Amniotic epithelial cell (primary cell): Measurements from ENCODE around the gene DCAF5.
"Not testable (repeated sequence)": the region's sequence is repeated elsewhere in the genome, so short reads cannot be mapped to it uniquely, and the experiment has no call there.

Source experiments
- DNase-seq: peaks from one replicate; pipeline ENCODE4 v3.0.0-alpha.2; 2010; ENCODE audit warnings: low read depth

DCAF5 gene

DNA sequence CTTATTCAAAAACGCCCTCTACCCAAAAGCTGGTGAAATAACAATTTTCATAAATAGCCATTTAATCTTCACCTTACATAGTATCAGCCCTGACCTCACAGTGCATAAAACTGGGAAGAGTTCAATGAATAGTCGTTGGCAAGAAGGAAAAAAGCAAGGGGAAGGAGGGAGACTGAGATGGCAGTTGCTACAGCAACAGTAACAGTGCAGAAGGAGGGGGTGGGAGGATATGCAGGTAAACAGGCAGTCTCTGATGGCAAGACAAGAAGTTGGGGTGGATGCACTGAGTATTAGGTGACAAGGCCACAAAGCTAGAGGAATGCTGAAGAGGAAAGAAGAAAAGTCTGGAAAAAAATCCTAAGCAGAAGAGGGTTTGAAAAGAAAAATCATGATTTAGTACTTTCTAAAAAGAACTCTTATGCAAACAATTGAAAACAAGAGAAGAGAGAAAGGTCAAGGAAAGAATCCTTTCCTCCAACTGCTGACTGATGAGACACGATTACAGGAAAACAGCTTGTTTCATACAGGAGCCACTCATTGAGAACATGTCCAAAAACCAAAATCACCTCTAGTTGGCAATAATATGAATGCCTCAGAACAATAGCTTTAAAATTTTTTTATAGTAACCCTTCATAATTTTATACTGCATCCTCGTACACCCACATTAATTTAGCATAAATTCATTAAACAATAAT lies 56.0 kb downstream of the DCAF5 start:
- no peak for DNase-seq

DNA sequence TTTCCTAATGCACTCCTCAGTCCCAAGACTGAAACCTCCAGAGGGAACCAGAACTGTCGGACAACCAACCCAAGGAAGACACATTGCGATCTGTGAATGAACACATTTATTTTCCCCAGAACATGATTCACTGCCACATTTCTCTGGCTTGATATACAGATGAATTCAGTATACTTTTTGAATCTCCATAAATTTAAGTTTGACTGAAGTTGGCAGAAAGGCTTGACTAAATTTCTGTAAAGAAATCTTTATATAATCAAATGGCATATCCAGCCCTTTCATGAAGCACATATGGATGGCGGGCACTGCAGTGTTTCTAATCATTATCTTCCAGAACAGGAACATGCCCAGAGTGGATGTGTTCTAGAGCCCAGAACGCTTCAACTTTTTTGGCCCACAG lies 56.7 kb downstream of the DCAF5 start:
- DNase-seq: no peak

DNA sequence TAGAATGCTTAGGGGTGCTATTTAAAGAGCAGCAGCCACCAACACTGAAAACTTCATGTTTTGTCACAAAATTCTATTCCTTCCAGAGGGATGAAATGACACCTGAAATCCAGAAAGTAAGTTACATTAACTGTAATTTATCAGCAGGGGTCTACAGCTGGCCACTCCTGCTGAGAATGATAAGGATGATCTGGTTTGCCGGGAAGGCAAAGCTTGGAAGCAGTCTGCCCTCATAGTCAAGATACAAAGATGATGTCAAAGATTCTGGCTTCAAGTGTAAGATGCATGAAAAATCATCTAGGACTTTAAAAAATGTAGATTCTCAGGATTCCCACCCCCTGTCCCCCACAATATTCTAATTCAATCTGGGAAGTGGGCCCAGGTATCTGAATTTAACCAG lies 58.4 kb downstream of the DCAF5 start:
- DNase-seq: no peak

DNA sequence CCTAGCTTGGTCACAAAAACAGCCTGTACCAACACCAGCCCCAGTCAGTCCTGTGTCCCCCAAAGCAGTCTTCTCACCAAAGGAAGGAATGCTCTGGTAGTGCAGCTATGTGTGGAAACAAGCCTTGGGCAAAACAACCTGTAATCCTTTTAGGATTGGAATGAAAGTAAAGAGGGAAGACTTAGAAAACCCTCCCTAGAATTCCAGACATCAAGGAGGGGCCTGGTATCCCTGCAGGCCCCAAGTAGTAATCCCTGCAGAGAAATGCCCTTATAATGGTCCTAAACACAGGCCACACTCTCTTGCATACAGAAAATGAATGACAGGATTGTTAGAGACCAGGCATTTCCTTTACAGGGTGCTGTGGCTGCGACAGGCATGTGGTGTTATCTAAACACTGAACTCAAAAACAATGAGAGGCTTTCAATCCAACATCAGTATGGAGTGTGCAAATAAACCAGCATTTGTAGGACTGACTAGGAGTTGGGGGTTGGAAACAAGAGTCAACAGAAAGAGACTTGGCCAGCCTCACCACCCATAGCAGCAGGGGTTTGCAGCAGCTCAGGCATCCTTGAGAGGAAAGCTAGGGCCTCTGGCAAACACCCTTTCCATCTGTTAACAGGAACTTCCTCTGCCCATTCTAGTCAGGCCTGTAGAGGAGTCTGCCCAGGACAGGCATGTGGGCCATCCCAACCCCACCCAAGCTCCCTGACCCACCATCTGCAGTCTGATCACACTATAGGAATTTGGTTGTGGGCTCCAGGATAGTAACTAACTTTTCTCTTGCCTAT lies 59.1 kb downstream of the DCAF5 start:
- no peak for DNase-seq

DNA sequence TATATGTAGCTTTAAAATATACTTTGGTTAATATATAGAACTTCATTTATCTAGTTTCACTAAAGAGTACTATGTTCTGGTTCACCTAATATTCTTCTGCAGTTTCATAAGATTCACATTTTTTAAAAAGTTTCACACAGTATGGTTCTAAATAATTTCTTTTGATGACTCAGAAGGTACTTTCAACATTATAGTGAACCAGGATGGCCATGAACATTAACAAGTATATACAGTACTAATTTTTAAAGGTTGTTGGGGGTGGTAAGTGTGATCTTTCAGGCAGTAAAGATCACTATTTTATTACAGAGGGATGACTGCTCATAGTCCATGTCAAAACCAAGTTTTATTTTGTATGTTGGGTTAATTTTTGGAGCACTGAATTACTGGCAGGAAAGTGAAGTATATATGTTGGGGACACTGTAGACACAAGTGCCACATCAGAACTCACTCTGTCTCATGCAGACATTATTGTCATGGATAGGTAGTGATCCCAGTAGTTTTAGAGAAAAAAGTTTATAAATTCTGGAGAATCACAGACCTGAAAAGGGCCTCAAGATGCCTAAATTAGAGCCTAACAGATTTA lies 60.0 kb downstream of the DCAF5 start:
- DNase-seq: no peak

DNA sequence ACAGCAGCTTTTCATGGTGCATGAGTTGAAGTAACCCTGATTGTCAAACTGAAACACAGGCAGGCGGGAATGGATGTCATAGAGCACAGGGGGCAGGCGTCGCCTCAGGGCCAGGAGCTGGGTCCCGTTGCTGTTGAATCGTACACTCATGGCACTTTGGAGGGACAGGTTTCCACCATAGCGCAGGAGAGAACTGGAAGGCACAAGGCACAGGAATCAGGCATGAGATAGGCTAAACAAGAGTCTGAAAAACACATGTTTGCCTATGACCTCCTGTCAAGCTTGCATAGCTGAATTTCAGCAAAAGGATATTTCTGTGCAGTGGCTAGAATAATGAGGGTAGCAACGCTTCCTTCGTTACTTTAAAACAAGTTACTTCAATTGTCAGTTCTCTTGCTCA lies 61.2 kb downstream of the DCAF5 start:
- no peak for DNase-seq

DNA sequence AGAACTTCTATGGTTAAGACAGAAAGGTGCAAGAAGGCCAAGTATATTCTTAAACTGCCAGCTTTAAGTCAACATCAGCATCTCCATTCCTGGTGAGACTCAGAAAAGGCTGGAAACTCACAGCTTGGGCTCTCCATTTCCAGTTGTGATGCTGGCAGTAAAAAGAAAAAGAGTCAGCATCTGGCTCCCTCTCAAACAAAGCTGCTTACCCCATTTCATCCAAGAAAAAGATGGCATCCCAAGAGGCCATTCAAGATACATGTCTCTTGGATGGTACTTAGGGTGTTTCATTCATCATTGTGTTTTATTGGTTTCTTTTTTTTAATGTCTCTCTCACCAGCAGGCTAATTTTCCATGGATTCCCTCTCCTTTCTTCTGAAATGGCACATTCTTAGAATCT lies 61.9 kb downstream of the DCAF5 start:
- no peak for DNase-seq

DNA sequence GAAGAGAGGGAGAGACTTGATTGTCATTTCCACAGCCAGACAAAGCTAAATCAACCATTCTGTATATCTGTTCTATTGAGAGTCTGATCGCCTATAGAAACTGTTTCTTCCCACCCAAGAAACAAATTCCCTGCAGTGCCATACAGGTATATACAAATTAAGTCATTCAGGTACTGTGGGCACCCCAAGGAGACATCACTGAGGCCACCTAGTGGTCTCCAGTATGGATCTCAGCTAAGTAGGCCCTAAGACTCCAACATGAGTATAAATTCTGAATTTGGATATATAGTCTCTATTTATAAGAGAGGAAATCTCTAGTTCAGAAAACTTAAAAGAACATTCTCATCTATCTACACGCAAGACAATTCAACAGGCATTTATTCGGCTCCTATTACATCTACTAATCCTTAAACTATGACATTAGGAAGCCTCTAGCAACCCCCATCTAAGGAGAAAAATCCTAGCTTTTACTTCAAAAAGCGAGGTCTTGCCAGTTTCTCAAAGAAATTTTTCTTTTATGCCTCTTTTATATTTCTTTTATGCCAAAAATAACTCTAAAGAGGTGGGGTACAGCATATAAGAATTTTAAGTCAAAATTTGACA lies 62.6 kb downstream of the DCAF5 start:
- DNase-seq: peak; percentile 52

DNA sequence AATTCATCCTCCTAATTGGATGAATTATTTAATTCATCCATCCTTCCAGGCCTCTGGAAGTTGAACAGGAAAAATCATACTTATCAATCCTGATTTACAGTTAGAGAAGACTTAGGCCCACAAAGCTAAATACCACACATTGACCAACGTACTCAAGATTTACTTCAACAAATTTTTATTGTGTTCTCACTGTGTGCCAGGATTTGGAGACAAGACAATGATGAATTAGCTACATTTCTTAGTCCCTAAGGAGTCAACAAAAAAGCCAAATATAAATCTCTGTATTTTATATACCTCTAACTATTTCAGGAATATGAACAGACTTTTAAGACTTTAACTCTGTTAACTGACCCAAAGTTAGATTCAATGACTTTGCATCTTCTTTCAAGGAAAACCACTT lies 63.9 kb downstream of the DCAF5 start:
- DNase-seq: no peak

DNA sequence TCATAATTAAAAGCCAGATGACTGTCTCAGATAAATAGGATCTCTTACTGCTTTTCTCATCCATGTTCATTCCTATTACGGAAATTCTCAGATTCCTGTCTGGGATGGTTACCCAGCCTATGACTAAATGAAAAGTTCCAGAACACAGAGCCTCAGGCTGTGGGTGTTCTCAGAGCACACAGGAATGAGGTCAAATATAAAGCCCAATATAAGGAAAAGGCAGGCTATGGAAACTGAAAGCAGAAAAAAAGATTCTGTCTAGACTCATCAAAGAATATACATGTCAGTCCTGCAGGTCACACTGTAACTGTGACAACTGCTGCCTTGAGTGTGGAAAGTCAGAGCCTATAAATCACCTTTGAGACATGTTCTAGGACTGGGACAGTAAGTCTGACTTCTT lies 64.3 kb downstream of the DCAF5 start:
- peak; percentile 93 for DNase-seq

DNA sequence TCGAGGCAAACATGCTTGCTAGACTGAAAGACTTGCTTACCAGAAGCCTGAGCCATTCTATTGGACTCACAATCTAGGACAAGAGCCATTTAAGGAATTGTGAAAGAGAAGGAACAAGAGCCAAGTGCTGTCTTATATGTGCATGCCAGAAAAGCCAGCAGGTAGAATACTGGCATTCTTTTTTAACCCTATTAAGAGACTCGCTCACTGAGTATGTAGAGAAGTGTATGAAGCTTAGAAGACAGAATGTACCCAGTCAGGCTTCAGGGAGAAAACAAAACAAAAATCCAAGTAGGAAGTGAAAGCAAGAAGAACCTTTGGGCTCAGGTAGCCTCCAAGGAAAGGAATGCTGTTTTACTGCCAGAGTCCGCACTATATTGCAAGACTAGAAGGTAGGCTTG lies 65.9 kb downstream of the DCAF5 start:
- DNase-seq: peak; percentile 67

DNA sequence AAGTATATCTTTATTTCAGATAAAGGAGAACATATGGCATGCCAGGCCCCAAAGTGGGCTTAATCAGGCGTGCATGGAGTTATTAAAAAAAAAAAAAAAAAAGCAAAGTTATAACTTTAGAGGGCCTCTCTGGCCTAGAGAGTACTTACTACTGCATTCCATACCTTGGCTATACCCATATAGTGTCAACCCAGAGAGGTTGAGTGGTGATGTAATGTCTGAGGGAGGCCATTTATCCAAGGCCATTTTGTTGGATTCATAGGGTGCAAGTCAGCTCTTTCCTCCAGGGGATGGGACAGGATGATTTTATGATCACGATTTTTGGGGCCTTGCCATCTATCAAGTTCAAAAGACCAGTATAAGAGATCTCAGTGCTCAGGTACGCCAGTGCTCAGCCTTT lies 66.4 kb downstream of the DCAF5 start:
- no peak for DNase-seq

DNA sequence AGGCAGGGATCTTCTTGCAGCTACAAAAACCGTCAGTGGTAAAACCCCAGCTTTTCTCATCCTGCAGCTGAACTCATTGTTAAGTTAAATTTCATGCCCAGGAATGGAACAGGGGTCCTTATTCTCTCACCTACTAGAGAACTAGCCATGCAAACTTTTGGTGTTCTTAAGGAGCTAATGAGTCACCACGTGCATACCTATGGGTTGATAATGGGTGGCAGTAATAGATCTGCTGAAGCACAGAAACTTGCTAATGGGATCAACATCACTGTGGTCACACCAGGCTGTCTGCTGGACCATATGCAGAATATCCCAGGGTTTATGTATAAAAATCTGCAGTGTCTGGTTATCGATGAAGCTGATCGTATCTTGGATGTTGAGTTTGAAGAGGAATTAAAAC lies 68.9 kb downstream of the DCAF5 start:
- no peak for DNase-seq

DNA sequence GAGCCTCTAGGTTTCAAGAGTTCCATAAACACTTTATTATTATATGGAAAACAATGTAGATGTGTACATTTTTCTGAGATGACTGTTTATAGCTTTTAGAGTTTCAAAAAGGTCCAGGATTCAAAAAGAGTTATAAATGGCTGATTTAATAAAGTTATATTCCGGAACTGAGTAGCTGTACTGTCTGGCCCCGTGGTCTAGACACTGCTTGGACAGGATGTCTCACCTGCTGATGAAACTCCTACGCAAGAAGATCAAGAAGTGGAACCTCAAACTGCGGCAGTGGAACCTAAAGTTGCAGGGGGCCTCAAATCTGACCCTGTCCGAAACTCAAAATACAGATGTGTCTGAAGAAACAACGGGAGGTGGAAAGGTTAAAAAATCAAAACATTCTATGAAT lies 69.7 kb downstream of the DCAF5 start:
- DNase-seq: no peak

DNA sequence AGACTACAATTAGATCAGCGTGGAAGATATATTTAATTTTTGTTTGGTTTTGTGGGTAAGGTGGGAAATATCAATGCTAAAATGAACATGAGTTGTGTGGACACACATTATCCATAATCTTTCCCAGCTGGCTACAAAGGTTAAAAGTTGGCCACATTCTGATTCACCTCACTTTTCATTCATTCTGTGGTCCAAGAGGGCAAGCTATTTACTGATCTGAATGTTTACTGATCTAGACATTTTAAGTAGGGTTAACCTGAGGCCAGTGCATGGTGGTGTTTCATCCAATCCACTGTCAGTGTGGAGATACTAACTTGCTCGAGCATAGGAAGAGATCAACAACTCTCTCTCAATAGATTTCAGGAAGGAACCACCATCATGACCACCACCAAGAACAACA lies 71.6 kb downstream of the DCAF5 start:
- no peak for DNase-seq

DNA sequence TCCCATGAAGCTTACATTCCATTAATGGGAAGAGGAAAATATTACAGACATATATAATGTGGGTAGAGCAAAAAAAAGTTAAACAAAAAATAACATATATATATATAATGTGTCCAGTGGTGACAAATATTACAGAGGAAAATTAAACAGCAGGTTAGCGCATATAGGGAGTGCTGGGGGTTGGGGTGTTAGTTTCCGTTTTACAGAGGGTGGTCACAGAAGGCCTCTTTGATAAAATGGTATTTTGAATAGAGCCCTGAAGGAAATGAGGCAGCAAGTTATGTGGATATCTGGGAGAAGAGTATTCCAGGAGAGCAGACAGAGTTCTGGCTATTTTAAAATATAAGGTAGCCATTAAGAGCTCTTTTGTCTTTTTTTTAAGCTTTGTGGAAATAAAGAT lies 73.2 kb downstream of the DCAF5 start:
- DNase-seq: no peak

DNA sequence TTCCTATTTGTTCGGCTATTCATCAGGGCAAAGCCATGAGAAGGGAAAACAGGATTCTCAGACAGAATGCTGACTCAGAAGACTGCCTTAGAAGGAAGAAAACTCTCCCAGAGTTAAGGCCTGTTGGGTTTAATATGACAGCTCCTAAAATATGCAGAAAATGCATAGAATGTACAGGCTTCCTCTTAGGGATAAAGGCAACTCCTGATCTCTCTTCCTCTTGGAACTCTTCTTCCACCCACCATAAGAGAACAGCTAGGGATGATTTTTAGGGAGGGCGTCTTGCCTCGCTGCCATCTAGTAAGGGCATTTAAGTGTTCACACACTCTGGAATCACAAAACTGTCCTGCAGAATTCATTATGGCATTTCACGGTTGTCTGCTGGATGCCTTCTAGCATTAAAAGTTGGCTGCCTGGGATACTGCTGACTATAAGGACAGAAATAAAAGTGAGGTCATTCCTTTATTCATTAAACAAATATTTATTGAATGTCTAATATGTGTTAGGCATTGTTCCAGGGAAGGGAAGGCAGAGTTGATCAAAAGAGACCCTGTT lies 73.7 kb downstream of the DCAF5 start:
- peak; percentile 94 for DNase-seq

DNA sequence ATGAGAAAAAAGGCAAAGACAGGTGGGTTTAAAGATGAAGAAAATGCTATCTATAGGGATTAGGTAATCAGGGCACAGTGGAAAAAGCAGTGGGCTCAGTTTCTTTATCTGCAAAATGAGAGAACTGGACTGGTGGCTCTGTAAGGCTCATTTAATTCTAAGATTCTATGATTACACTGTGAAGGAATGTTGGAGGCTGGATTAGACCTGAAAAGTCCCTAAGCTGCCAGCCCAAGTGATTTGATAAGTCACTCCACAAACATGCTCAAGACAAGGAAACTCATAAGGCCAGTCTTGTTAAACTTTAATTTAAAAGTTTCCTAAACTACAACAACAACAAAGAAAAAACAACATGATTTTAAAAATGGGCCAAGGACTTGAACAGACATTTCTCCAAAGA lies 75.1 kb downstream of the DCAF5 start:
- DNase-seq: peak; percentile 83

DNA sequence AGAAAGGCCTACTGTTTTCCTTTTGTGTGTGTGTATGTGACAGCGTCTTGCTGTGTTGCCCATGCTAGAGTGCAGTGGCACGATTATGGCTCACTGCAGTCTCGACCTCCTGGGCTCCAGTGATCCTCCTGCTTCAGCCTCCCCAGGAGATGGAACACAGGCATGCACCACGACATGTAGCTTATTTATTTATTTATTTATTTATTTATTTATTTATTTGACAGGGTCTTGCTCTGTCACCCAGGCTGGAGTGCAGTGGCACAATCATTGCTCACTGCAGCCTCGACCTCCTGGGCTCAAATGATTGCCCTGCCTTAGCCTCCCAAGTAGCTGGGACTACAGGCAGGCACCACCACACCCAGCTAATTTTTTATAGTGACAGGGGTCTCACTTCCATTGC lies 75.7 kb downstream of the DCAF5 start:
- not testable (repeated sequence) for DNase-seq

DNA sequence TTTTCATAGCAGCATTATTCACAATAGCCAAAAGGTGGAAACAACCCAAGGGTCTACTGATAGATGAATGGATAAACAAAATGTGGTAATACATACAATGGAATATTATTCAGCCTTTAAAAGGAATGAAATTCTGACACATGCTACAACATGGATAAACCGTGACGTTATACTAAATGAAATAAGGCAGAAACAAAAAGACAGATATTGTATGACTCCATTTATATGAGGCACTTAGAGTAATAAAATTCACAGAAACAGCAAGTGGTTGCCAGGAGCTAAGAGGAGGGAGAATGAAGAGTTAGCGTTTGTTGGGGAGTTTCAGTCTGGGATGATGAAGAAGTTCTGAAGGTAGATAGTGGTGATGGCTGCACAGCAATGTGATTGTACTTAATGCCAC lies 76.6 kb downstream of the DCAF5 start:
- DNase-seq: no peak

DNA sequence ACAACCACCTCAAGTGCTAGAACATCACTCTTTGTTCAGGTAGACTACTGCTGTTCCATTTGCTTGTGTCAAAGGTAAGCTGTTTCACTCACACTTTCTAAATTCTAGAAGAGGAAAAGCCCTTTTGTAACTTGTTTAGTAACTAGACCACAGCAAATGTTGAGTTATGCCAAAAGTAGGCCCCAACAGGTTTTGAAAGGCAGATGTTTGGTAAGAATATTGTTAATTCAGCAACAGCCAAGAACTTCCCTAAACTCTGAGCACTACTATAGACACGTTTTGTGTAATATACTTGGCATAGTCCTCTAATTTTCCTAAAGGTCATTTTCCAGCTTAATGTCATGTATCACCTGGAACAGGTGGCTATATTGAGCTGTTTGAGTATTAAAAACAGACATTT lies 79.0 kb downstream of the DCAF5 start:
- no peak for DNase-seq

DNA sequence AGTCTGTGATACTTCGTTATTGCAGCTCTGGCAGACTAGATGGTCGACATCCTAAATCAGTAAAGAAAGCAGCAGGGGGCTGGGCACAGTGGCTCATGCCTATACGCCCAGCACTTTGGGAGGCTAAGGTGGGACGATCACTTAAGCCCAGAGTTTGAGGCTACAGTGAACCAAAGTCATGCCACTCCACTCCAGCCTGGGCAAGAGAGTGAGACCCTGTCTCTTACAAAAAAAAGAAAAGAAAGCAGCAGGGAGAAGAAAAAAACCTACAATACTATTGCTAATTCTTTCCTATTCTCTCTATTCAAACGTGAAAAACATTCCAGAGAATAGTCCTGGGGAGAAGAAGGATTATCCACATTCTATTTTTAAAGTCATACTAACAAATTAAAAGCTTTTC lies 79.5 kb downstream of the DCAF5 start:
- no peak for DNase-seq

DNA sequence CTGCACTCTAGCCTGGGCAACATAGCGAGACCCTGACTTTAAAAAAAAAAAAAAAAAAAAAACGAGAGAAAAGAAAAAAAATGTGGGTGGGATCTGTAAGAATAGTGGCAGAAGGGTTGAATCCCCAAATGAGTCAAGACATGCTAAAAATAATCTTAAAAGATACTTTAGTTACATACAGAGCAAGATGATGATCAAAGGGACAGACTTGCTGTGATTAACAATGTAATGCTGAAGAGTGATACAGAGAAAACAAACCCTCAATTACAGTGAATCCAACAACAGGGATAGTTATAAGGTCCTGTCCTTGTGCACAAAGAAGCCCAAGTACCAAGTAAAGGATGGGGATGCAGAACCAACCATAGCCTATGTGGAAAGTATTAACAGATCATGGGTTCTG lies 80.3 kb downstream of the DCAF5 start:
- no peak for DNase-seq
